PC-9 (cell line): Measurements from ENCODE around the gene RAP1B.

Experiments used
- CTCF ChIP-seq: fragments of 200-600 bp; sonication (generic); conservative IDR thresholded peaks from 2 replicates; pipeline ENCODE4 v1.6.1; 2017; ENCODE audit warnings: mixed run types, antibody characterized with exemption, mild to moderate bottlenecking, moderate library complexity
- EZH2 ChIP-seq: fragments of 200-600 bp; sonication (generic); IDR thresholded peaks from 2 replicates; pipeline ENCODE4 v1.8.0; 2017; ENCODE audit warnings: antibody characterized with exemption, low read depth

GRCh38 chr12:68617160-68617926 lies 6.6 kb downstream of the RAP1B start:
- TF ChIP-seq CTCF (no peak), EZH2 (no peak)
